Glutamatergic neuron (in vitro differentiated cells): ENCODE data around the gene RALB. TPM values are rescaled to one million over a fixed set of nuclear protein-coding genes. Genes with fewer than 3 reads are reported as not detected.

Experiments used
- DNase-seq: peaks from one replicate; pipeline ENCODE4 v3.0.0; 2022
- H3K27ac Mint-ChIP-seq: one replicate; pipeline ENCODE4 v1.8.0; 2020; ENCODE audit warnings: mild to moderate bottlenecking, mixed read lengths, inconsistent platforms; ENCODE audit not compliant: unreplicated experiment
- H3K27me3 Mint-ChIP-seq: one replicate; pipeline ENCODE4 v1.8.0; 2020; ENCODE audit warnings: mild to moderate bottlenecking, moderate library complexity, mixed read lengths, inconsistent platforms; ENCODE audit not compliant: unreplicated experiment
- H3K36me3 Mint-ChIP-seq: one replicate; pipeline ENCODE4 v1.8.0; 2020; ENCODE audit warnings: mild to moderate bottlenecking, mixed read lengths, inconsistent platforms; ENCODE audit not compliant: unreplicated experiment
- H3K4me1 Mint-ChIP-seq: one replicate; pipeline ENCODE4 v1.8.0; 2020; ENCODE audit warnings: mild to moderate bottlenecking, low read depth, mixed read lengths, inconsistent platforms; ENCODE audit not compliant: unreplicated experiment
- H3K4me3 Mint-ChIP-seq: one replicate; pipeline ENCODE4 v1.8.0; 2020; ENCODE audit warnings: mild to moderate bottlenecking, mixed read lengths, inconsistent platforms; ENCODE audit not compliant: unreplicated experiment
- H3K9me3 Mint-ChIP-seq: one replicate; pipeline ENCODE4 v1.8.0; 2020; ENCODE audit warnings: mild to moderate bottlenecking, moderate library complexity, mixed read lengths, inconsistent platforms; ENCODE audit not compliant: unreplicated experiment
- CTCF ChIP-seq: fragments of 200-600 bp; sonication (generic); IDR thresholded peaks from one replicate; pipeline ENCODE4 v1.5.0; 2021; ENCODE audit not compliant: partially characterized antibody, unreplicated experiment
- total RNA-seq: library from RNA; stranded (reverse); fragmentation: NEBNext Ultra II Directional; extraction: Animal tissue kit (Norgen Biotek cat#: 25700); gene quantifications from one replicate; pipeline ENCODE4 v1.2.1, GENCODE V29; 2021; ENCODE audit not compliant: unreplicated experiment

Gene RALB
- total RNA-seq, 1 donor from 2014 or later: 16.4 TPM

- Mint-ChIP-seq H3K4me3 (no peak overlapping the region), H3K9me3 (peaks cover 4% of the 10 kb centered on the region), H3K4me1 (peaks cover 7% of the 10 kb centered on the region), H3K36me3 (peaks cover 6% of the 10 kb centered on the region), H3K27ac (no peak overlapping the region), H3K27me3 (peaks cover 14% of the 10 kb centered on the region)
- TF ChIP-seq CTCF: no peak
- no peak for DNase-seq
These were observed 6.9 kb upstream of the RALB start for GRCh38 chr2:120245520-120246332.

GRCh38 chr2:120246546-120247300, 5.9 kb upstream of the RALB start:
- no peak for DNase-seq
- peaks cover 4% of the 10 kb centered on the region for H3K9me3 Mint-ChIP-seq
- H3K27ac Mint-ChIP-seq: no peak overlapping the region
- TF ChIP-seq CTCF: no peak
- H3K4me1 Mint-ChIP-seq: peaks cover 8% of the 10 kb centered on the region
- H3K4me3 Mint-ChIP-seq: no peak overlapping the region
- peaks cover 6% of the 10 kb centered on the region for H3K36me3 Mint-ChIP-seq
- peaks cover 12% of the 10 kb centered on the region for H3K27me3 Mint-ChIP-seq

GRCh38 chr2:120247851-120248250, 4.8 kb upstream of the RALB start:
- no peak overlapping the region for H3K27ac Mint-ChIP-seq

GRCh38 chr2:120250640-120251039, 2.0 kb upstream of the RALB start:
- Mint-ChIP-seq H3K4me1 (peaks cover 19% of the 10 kb centered on the region), H3K9me3 (peaks cover 6% of the 10 kb centered on the region), H3K27ac (no peak overlapping the region), H3K4me3 (no peak overlapping the region), H3K36me3 (peaks cover 6% of the 10 kb centered on the region), H3K27me3 (peaks cover 15% of the 10 kb centered on the region)
- TF ChIP-seq CTCF: no peak
- DNase-seq: no peak

More at GRCh38 chr2:120247851-120248250, 4.8 kb upstream of the RALB start:
- no peak for DNase-seq
- Mint-ChIP-seq H3K9me3 (peaks cover 4% of the 10 kb centered on the region), H3K4me3 (no peak overlapping the region), H3K36me3 (peaks cover 6% of the 10 kb centered on the region), H3K27me3 (peaks cover 15% of the 10 kb centered on the region), H3K4me1 (peaks cover 10% of the 10 kb centered on the region)
- TF ChIP-seq CTCF: no peak

- H3K27ac Mint-ChIP-seq: no peak overlapping the region
These were observed 1.6 kb upstream of the RALB start for GRCh38 chr2:120251078-120251477.

More at GRCh38 chr2:120251078-120251477, 1.6 kb upstream of the RALB start:
- no peak for DNase-seq
- peaks cover 6% of the 10 kb centered on the region for H3K36me3 Mint-ChIP-seq
- H3K4me3 Mint-ChIP-seq: no peak overlapping the region
- H3K27me3 Mint-ChIP-seq: peaks cover 15% of the 10 kb centered on the region
- H3K9me3 Mint-ChIP-seq: peaks cover 6% of the 10 kb centered on the region
- H3K4me1 Mint-ChIP-seq: peaks cover 19% of the 10 kb centered on the region
- TF ChIP-seq CTCF: no peak
